22Rv1 (cell line): ENCODE measurements around the gene ZNF324.
"Not testable (repeated sequence)": the region's sequence is repeated elsewhere in the genome, so short reads cannot be mapped to it uniquely, and the experiment has no call there.

Experiments used
- H3K27ac ChIP-seq: fragments of 450-650 bp; 2 replicates; pipeline ENCODE4 v1.5.1; 2017
- ZFX ChIP-seq: fragments of 450-650 bp; IDR thresholded peaks from 2 replicates; pipeline ENCODE4 v1.6.1; 2017; ENCODE audit warnings: antibody characterized with exemption, borderline replicate concordance
- TF ChIP-seq, protein P1 (sequence below): fragments of 450-650 bp; IDR thresholded peaks from 2 replicates; pipeline ENCODE4 v1.5.1; 2017; ENCODE audit warnings: mild to moderate bottlenecking

ZNF324 gene

GRCh38 chr19:58497634-58498170 lies 30.8 kb downstream of the ZNF324 start:
- peak overlapping the region; percentile 83; the same call in 1 of the 2 replicates for H3K27ac ChIP-seq
- TF ChIP-seq ZFX = no peak
- TF ChIP-seq, protein P1, sequence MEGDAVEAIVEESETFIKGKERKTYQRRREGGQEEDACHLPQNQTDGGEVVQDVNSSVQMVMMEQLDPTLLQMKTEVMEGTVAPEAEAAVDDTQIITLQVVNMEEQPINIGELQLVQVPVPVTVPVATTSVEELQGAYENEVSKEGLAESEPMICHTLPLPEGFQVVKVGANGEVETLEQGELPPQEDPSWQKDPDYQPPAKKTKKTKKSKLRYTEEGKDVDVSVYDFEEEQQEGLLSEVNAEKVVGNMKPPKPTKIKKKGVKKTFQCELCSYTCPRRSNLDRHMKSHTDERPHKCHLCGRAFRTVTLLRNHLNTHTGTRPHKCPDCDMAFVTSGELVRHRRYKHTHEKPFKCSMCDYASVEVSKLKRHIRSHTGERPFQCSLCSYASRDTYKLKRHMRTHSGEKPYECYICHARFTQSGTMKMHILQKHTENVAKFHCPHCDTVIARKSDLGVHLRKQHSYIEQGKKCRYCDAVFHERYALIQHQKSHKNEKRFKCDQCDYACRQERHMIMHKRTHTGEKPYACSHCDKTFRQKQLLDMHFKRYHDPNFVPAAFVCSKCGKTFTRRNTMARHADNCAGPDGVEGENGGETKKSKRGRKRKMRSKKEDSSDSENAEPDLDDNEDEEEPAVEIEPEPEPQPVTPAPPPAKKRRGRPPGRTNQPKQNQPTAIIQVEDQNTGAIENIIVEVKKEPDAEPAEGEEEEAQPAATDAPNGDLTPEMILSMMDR = no peak

- TF ChIP-seq, protein P1 = no peak
- TF ChIP-seq ZFX = no peak
These were observed 31.6 kb downstream of the ZNF324 start for GRCh38 chr19:58498316-58499020.

GRCh38 chr19:58499021-58499927 lies 32.4 kb downstream of the ZNF324 start:
- TF ChIP-seq ZFX = no peak
- TF ChIP-seq, protein P1 = 0 out of 2 replicates have a peak, but pooled peaks have one; percentile 16
- peak overlapping the region; percentile 83 for H3K27ac ChIP-seq

More at GRCh38 chr19:58498316-58499020, 31.6 kb downstream of the ZNF324 start:
- peak overlapping the region; percentile 83 for H3K27ac ChIP-seq

GRCh38 chr19:58500242-58500641 lies 33.4 kb downstream of the ZNF324 start:
- no peak overlapping the region; the same call in 1 of the 2 replicates for H3K27ac ChIP-seq
- TF ChIP-seq, protein P1 = no peak
- TF ChIP-seq ZFX = no peak

GRCh38 chr19:58507602-58508223 lies 40.8 kb downstream of the ZNF324 start:
- H3K27ac ChIP-seq = not testable (repeated sequence)

GRCh38 chr19:58509731-58510083 lies 42.8 kb downstream of the ZNF324 start:
- no peak overlapping the region for H3K27ac ChIP-seq
- TF ChIP-seq, protein P1 = no peak
- no peak for TF ChIP-seq ZFX

DNA sequence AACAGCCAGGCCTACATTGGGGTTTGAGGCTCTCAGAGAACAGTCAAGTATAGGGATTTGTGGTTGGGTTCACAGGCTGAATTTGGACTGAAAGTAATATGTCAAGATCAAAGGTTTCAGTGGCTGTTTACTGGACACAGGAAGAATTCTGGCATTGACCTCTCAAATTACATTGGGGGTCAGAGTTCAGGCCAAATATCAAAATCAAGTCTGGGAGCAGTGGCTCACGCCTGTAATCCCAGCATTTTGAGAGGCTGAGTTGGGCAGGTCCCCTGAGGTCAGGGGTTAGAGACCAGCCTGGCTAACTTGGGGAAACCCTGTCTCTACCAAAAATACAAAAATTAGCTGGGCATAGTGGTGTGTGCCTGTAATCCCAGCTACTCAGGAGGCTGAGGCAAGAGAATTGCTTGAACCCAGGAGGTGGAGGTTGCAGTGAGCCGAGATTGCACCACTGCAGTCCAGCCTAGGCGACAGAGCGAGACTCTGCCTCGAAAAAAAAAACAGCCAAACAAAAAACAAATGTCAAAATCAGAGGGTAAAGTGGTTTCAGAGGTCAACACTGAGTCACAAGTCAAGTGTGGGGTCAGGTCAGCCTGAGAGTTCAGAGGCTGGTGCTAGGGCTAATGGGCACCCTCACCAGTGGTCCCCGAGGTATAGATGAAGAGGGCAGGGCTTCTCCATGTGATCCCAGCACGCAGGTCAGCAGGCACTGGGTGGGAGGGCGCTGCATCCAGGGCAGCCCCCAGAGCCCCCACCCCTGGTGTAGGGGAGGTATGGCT lies 43.4 kb downstream of the ZNF324 start:
- TF ChIP-seq ZFX = no peak
- TF ChIP-seq, protein P1 = no peak
- H3K27ac ChIP-seq = no peak overlapping the region
